ENCODE measurements around the gene DOK5. TPM values are rescaled to one million over a fixed set of nuclear protein-coding genes. Genes with fewer than 3 reads are reported as not detected.

DOK5 gene
- total and polyA plus RNA-seq, 10 of the 15 experiments (the other 5 are each of a cell fraction or from before 2014, with no cell fraction given) = 0.03 TPM; not detected in 9

DNA sequence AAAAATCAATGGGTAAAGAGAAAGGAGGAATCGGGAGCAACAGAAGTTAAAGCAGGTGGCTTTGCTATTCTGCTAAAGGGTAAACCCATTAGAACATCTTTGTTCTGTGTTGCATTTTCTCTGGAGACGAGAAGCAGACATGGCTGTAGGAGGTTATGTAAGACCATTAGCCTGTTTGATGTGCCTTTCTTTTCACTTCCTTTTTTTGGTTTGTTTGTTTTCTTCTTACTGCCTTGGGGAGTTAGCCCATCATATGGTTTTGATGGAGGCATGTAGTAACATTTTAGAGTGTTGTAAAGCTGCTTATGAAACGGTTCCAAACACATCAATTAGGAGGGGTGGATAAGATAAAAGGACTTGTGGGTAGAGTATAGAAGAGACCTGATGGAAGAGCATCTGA lies 131.0 kb downstream of the DOK5 start:
- TF ChIP-seq SP1 (IDR thresholded peaks at IDR 0.05; ENCODE audit: low read depth, low read length) (no peak), SPI1 (IDR thresholded peaks at IDR 0.05; ENCODE audit: borderline replicate concordance, insufficient read depth, low read depth, low read length) (peak; percentile 94)
- H3K27me3 ChIP-seq (replicated peaks in 1 of 2; ENCODE audit: control insufficient read depth in 2 of 2, insufficient read depth in 2 of 2, low read length in 1 of 2) = no peaks in the 10 kb centered on the region
- in situ Hi-C loops (cut with MboI) = no loop called here
- ChIA-PET POLR2A (no interaction called here), CTCF (no interaction called here), RAD21 (ENCODE audit: unreplicated experiment) (no interaction called here), SMC1A (ENCODE audit: uncharacterized antibody, unreplicated experiment) (no interaction called here)
- DNase-seq (ENCODE audit: low read depth, low spot score) (peak; percentile 7), FAIRE-seq (no peak), ATAC-seq (peak; percentile 56; the same call in 2 of the 3 replicates)
- no TSS peak for BruUV-seq (replicated peaks)
- H3K27ac ChIP-seq (ENCODE audit: control insufficient read depth, insufficient read depth) = no peak overlapping the region
- no peaks in the 10 kb centered on the region for H4K20me1 ChIP-seq (ENCODE audit: control insufficient read depth, insufficient read depth)
- H3K4me2 ChIP-seq (ENCODE audit: control insufficient read depth, insufficient read depth) = no peak overlapping the region
- peaks cover 4% of the 10 kb centered on the region; the same call in 1 of the 2 replicates for H3K4me1 ChIP-seq (ENCODE audit: control insufficient read depth, insufficient read depth, low read length)
- H2AFZ ChIP-seq (ENCODE audit: control insufficient read depth, low read depth, low read length) = no peak overlapping the region
- H3K9me3 ChIP-seq (replicated peaks; ENCODE audit: control insufficient read depth, insufficient read depth, low read length) = no peaks in the 10 kb centered on the region
- no peaks in the 10 kb centered on the region for H3K79me2 ChIP-seq (ENCODE audit: control insufficient read depth, insufficient read depth, low read length)
- intact Hi-C loops (cut with micrococcal nuclease; ENCODE audit: unreplicated experiment) = no loop called here
- H3K36me3 ChIP-seq (ENCODE audit: control insufficient read depth in 2 of 2, insufficient read depth in 2 of 2, low read length in 1 of 2) = no peaks in the 10 kb centered on the region
- no peak overlapping the region for H3K4me3 ChIP-seq
- 8% methylated on average over 3 of the region's 3 CpGs for WGBS (ENCODE audit: insufficient coverage, insufficient replicate concordance, low lambda C conversion rate, missing lambda C conversion rate)
- no peak overlapping the region for H3K9ac ChIP-seq (ENCODE audit: control insufficient read depth, insufficient read depth, low read length)

GRCh38 chr20:54608039-54608745 lies 132.8 kb downstream of the DOK5 start:
- H3K79me2 ChIP-seq (ENCODE audit: control insufficient read depth, insufficient read depth, low read length) = no peaks in the 10 kb centered on the region
- in situ Hi-C loops (cut with MboI) = no loop called here
- FAIRE-seq (no peak), DNase-seq (ENCODE audit: low read depth, low spot score) (no peak), ATAC-seq (no peak)
- ChIA-PET RAD21 (ENCODE audit: unreplicated experiment) (no interaction called here), POLR2A (interaction anchor here (0.7 kb wide), 1 partner anchor 544 kb away, joined by 4 read pairs; no protein-coding TSS in a partner anchor), SMC1A (ENCODE audit: uncharacterized antibody, unreplicated experiment) (interaction anchor here (0.9 kb wide), 1 partner anchor 27 kb away, joined by 3 read pairs; no protein-coding TSS in a partner anchor), CTCF (interaction anchor here (0.7 kb wide), 2 partner anchors 590 to 1059 kb away, joined by 3 to 4 read pairs; no protein-coding TSS in a partner anchor)
- no peaks in the 10 kb centered on the region for H3K36me3 ChIP-seq (ENCODE audit: control insufficient read depth in 2 of 2, insufficient read depth in 2 of 2, low read length in 1 of 2)
- H3K4me3 ChIP-seq = no peak overlapping the region
- BruUV-seq (replicated peaks) = no TSS peak
- H3K27me3 ChIP-seq (replicated peaks in 1 of 2; ENCODE audit: control insufficient read depth in 2 of 2, insufficient read depth in 2 of 2, low read length in 1 of 2) = no peaks in the 10 kb centered on the region
- TF ChIP-seq, protein P1, sequence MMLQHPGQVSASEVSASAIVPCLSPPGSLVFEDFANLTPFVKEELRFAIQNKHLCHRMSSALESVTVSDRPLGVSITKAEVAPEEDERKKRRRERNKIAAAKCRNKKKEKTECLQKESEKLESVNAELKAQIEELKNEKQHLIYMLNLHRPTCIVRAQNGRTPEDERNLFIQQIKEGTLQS (IDR thresholded peaks at IDR 0.05; ENCODE audit: borderline replicate concordance, extremely low read depth, low read depth, low read length) = no peak
- 0 out of 2 replicates have a peak, but pooled peaks have one; percentile 19 for TF ChIP-seq RAD51 (IDR thresholded peaks at IDR 0.05)
- H2AFZ ChIP-seq (ENCODE audit: control insufficient read depth, low read depth, low read length) = no peak overlapping the region
- intact Hi-C loops (cut with micrococcal nuclease; ENCODE audit: unreplicated experiment) = no loop called here
- peaks cover 4% of the 10 kb centered on the region; the same call in 1 of the 2 replicates for H3K4me1 ChIP-seq (ENCODE audit: control insufficient read depth, insufficient read depth, low read length)
- no peak overlapping the region for H3K27ac ChIP-seq (ENCODE audit: control insufficient read depth, insufficient read depth)
- H3K9me3 ChIP-seq (replicated peaks; ENCODE audit: control insufficient read depth, insufficient read depth, low read length) = no peaks in the 10 kb centered on the region
- WGBS (ENCODE audit: insufficient coverage, insufficient replicate concordance, low lambda C conversion rate, missing lambda C conversion rate) = 79% methylated on average over 3 of the region's 4 CpGs
- H3K4me2 ChIP-seq (ENCODE audit: control insufficient read depth, insufficient read depth) = no peak overlapping the region
- no peak overlapping the region for H3K9ac ChIP-seq (ENCODE audit: control insufficient read depth, insufficient read depth, low read length)
- H4K20me1 ChIP-seq (ENCODE audit: control insufficient read depth, insufficient read depth) = no peaks in the 10 kb centered on the region
